ENCODE measurements around the gene ABCD3.

Gene ABCD3

GRCh38 chr1:94530373-94530878 lies 112.2 kb downstream of the ABCD3 start:
- no peaks in the 10 kb centered on the region for H3K27me3 ChIP-seq (replicated peaks)
- DNase-seq: no peak
- H3K27ac ChIP-seq: no peak overlapping the region
- no peak overlapping the region for H3K4me3 ChIP-seq (ENCODE audit: low read depth, low read length)
- no peak for TF ChIP-seq CTCF (IDR thresholded peaks at IDR 0.05; ENCODE audit: low read depth, low read length, missing control alignments)
- H3K36me3 ChIP-seq (replicated peaks): peaks cover 24% of the 10 kb centered on the region
- in situ Hi-C loops (cut with HindIII; ENCODE audit: low pct_ligation_motif_present, low sequenced_read_pairs): loop anchor here (25.0 kb wide), 1 partner anchor 257 kb away; no protein-coding TSS in a partner anchor

- Histone ChIP-seq H3K27ac (no peak overlapping the region), H3K27me3 (replicated peaks) (no peaks in the 10 kb centered on the region), H3K4me3 (ENCODE audit: low read depth, low read length) (no peak overlapping the region), H3K36me3 (replicated peaks) (peaks cover 29% of the 10 kb centered on the region)
- in situ Hi-C loops (cut with HindIII; ENCODE audit: low pct_ligation_motif_present, low sequenced_read_pairs): loop anchor here (25.0 kb wide), 1 partner anchor 256 kb away; no protein-coding TSS in a partner anchor
- DNase-seq: no peak
- TF ChIP-seq CTCF (IDR thresholded peaks at IDR 0.05; ENCODE audit: low read depth, low read length, missing control alignments): no peak
Measured at GRCh38 chr1:94531664-94532063, 113.5 kb downstream of the ABCD3 start.

GRCh38 chr1:94532077-94532476 lies 113.9 kb downstream of the ABCD3 start:
- DNase-seq: no peak
- in situ Hi-C loops (cut with HindIII; ENCODE audit: low pct_ligation_motif_present, low sequenced_read_pairs): loop anchor here (25.0 kb wide), 1 partner anchor 255 kb away; no protein-coding TSS in a partner anchor
- peaks cover 29% of the 10 kb centered on the region for H3K36me3 ChIP-seq (replicated peaks)
- H3K27me3 ChIP-seq (replicated peaks): no peaks in the 10 kb centered on the region
- TF ChIP-seq CTCF (IDR thresholded peaks at IDR 0.05; ENCODE audit: low read depth, low read length, missing control alignments): peak; percentile 10
- no peak overlapping the region for H3K4me3 ChIP-seq (ENCODE audit: low read depth, low read length)
- no peak overlapping the region for H3K27ac ChIP-seq

GRCh38 chr1:94535095-94535494 lies 116.9 kb downstream of the ABCD3 start:
- Histone ChIP-seq H3K27me3 (replicated peaks) (no peaks in the 10 kb centered on the region), H3K36me3 (replicated peaks) (peaks cover 27% of the 10 kb centered on the region), H3K4me3 (ENCODE audit: low read depth, low read length) (no peak overlapping the region), H3K27ac (no peak overlapping the region)
- no peak for DNase-seq
- no peak for TF ChIP-seq CTCF (IDR thresholded peaks at IDR 0.05; ENCODE audit: low read depth, low read length, missing control alignments)
- in situ Hi-C loops (cut with HindIII; ENCODE audit: low pct_ligation_motif_present, low sequenced_read_pairs): loop anchor here (25.0 kb wide), 1 partner anchor 252 kb away; no protein-coding TSS in a partner anchor

- in situ Hi-C loops (cut with HindIII; ENCODE audit: low pct_ligation_motif_present, low sequenced_read_pairs): loop anchor here (25.0 kb wide), 1 partner anchor 251 kb away; no protein-coding TSS in a partner anchor
- no peaks in the 10 kb centered on the region for H3K27me3 ChIP-seq (replicated peaks)
- H3K4me3 ChIP-seq (ENCODE audit: low read depth, low read length): no peak overlapping the region
- DNase-seq: no peak
- TF ChIP-seq CTCF (IDR thresholded peaks at IDR 0.05; ENCODE audit: low read depth, low read length, missing control alignments): no peak
- H3K27ac ChIP-seq: no peak overlapping the region
- peaks cover 27% of the 10 kb centered on the region for H3K36me3 ChIP-seq (replicated peaks)
Measured at GRCh38 chr1:94535879-94536278, 117.7 kb downstream of the ABCD3 start.

- H3K27me3 ChIP-seq (replicated peaks): no peaks in the 10 kb centered on the region
- no peak for TF ChIP-seq CTCF (IDR thresholded peaks at IDR 0.05; ENCODE audit: low read depth, low read length, missing control alignments)
- in situ Hi-C loops (cut with HindIII; ENCODE audit: low pct_ligation_motif_present, low sequenced_read_pairs): loop anchor here (25.0 kb wide), 1 partner anchor 250 kb away; no protein-coding TSS in a partner anchor
- DNase-seq: no peak
- no peak overlapping the region for H3K27ac ChIP-seq
- H3K36me3 ChIP-seq (replicated peaks): peaks cover 22% of the 10 kb centered on the region
- no peak overlapping the region for H3K4me3 ChIP-seq (ENCODE audit: low read depth, low read length)
Measured at GRCh38 chr1:94537254-94537653, 119.1 kb downstream of the ABCD3 start.

Data from brain microvascular endothelial cell (primary cell).